IMR-90 (cell line): ENCODE measurements around the gene MALL. TPM values are rescaled to one million over a fixed set of nuclear protein-coding genes. Genes with fewer than 3 reads are reported as not detected.
A peak's percentile ranks its signal among the peaks of the same experiment; 100 is the strongest.

Source experiments
- ATAC-seq: fragments of 200-7000 bp; cut with Tn5 transposase; 2 replicates; pipeline ENCODE4 v1.9.1; 2020; ENCODE audit warnings: low read depth, mild to moderate bottlenecking, moderate library complexity
- BruUV-seq: library from RNA; stranded (reverse); fragments of 400-500 nt; replicated peaks from 2 replicates; lab custom pipeline; 2021; lab: Mats Ljungman, UMichigan
- CTCF ChIA-PET: fragments of 300-600 bp; formaldehyde crosslinking; extraction: SDS; loops from one replicate; lab custom pipeline; 2021; ENCODE audit warnings: antibody characterized with exemption; lab: Yijun Ruan, JAX
- POLR2A ChIA-PET: fragments of 300-600 bp; sonication (Branson Sonifier 250); formaldehyde crosslinking; loops from one replicate; lab custom pipeline; 2022; ENCODE audit warnings: antibody characterized with exemption; ENCODE audit not compliant: unreplicated experiment; lab: Charles Lee
- DNase-seq: peaks from one replicate; pipeline ENCODE4 v3.0.0; 2013
- H2AFZ ChIP-seq: replicated peaks from 2 replicates; pipeline ENCODE3; 2013; ENCODE audit warnings: low read length, mild to moderate bottlenecking; ENCODE audit not compliant: poor library complexity
- H2AK5ac ChIP-seq: 2 replicates; pipeline ENCODE4 v1.6.1; 2013; ENCODE audit warnings: low read depth, low read length, inconsistent platforms
- H2AK9ac ChIP-seq: replicated peaks from 2 replicates; pipeline ENCODE3; 2013; ENCODE audit warnings: mild to moderate bottlenecking, low read depth, low read length, moderate library complexity; ENCODE audit not compliant: poor library complexity
- H2BK120ac ChIP-seq: 2 replicates; pipeline ENCODE4 v1.6.1; 2013; ENCODE audit warnings: low read depth, low read length, inconsistent platforms
- H2BK15ac ChIP-seq: 3 replicates; pipeline ENCODE4 v1.6.1; 2013; ENCODE audit warnings: low read depth, low read length, inconsistent platforms
- H2BK20ac ChIP-seq: 2 replicates; pipeline ENCODE4 v1.6.1; 2013; ENCODE audit warnings: low read depth, mild to moderate bottlenecking, inconsistent platforms, low read length, moderate library complexity
- H2BK5ac ChIP-seq: 2 replicates; pipeline ENCODE4 v1.6.1; 2013; ENCODE audit warnings: mild to moderate bottlenecking, low read depth, low read length, inconsistent platforms; ENCODE audit not compliant: poor library complexity, severe bottlenecking
- H3K14ac ChIP-seq: replicated peaks from 2 replicates; pipeline ENCODE4 v1.6.1; 2013; ENCODE audit warnings: low read depth, low read length, inconsistent platforms
- H3K18ac ChIP-seq: 2 replicates; pipeline ENCODE4 v1.6.1; 2013; ENCODE audit warnings: low read depth, low read length, control low read depth
- H3K23ac ChIP-seq: 2 replicates; pipeline ENCODE4 v1.6.1; 2013; ENCODE audit warnings: low read depth, low read length, inconsistent platforms
- H3K27ac ChIP-seq: 2 replicates; pipeline ENCODE4 v1.5.1; 2013; ENCODE audit warnings: mild to moderate bottlenecking, control low read depth, low read length; ENCODE audit not compliant: insufficient read depth
- H3K27me3 ChIP-seq: 2 replicates; pipeline ENCODE4 v1.6.1; 2013; ENCODE audit warnings: low read length; ENCODE audit not compliant: control insufficient read depth, insufficient read depth
- H3K36me3 ChIP-seq: 2 replicates; pipeline ENCODE4 v1.6.1; 2013; ENCODE audit warnings: low read length, mixed read lengths; ENCODE audit not compliant: control insufficient read depth, insufficient read depth
- H3K4ac ChIP-seq: 2 replicates; pipeline ENCODE4 v1.6.1; 2013; ENCODE audit warnings: low read depth, low read length, inconsistent platforms
- H3K4me1 ChIP-seq: 2 replicates; pipeline ENCODE4 v1.6.1; 2013; ENCODE audit warnings: low read length, mixed read lengths; ENCODE audit not compliant: control insufficient read depth, insufficient read depth
- H3K4me2 ChIP-seq: 2 replicates; pipeline ENCODE4 v1.6.1; 2013; ENCODE audit warnings: low read depth, mild to moderate bottlenecking, control low read depth, low read length, moderate library complexity
- H3K4me3 ChIP-seq: 2 replicates; pipeline ENCODE4 v1.5.1; 2013; ENCODE audit warnings: low read depth, mild to moderate bottlenecking, control low read depth, low read length, moderate library complexity; ENCODE audit not compliant: insufficient read depth
- H3K56ac ChIP-seq: 2 replicates; pipeline ENCODE4 v1.6.1; 2013; ENCODE audit warnings: low read length, inconsistent platforms; ENCODE audit not compliant: insufficient read depth; ENCODE audit errors: extremely low read depth
- H3K79me1 ChIP-seq, 2 experiments: 2 replicates each; pipeline ENCODE4 v1.6.1; 2013; ENCODE audit warnings: low read length in 2 of 2, inconsistent platforms in 1 of 2, low read depth in 1 of 2
- H3K9ac ChIP-seq: 2 replicates; pipeline ENCODE4 v1.6.1; 2013; ENCODE audit warnings: low read depth, low read length, control low read depth
- H3K9me1 ChIP-seq: 2 replicates; pipeline ENCODE4 v1.6.1; 2013; ENCODE audit warnings: low read length, inconsistent platforms; ENCODE audit not compliant: insufficient read depth
- H3K9me3 ChIP-seq: 2 replicates; pipeline ENCODE4 v1.6.1; 2013; ENCODE audit warnings: low read length; ENCODE audit not compliant: control insufficient read depth, insufficient read depth
- H4K20me1 ChIP-seq: 2 replicates; pipeline ENCODE4 v1.6.1; 2013; ENCODE audit warnings: low read length, inconsistent platforms; ENCODE audit not compliant: insufficient read depth
- H4K5ac ChIP-seq: 2 replicates; pipeline ENCODE4 v1.6.1; 2013; ENCODE audit warnings: mild to moderate bottlenecking, low read depth, low read length, control low read depth
- H4K8ac ChIP-seq, 2 experiments: 2 replicates each; pipeline ENCODE4 v1.6.1; 2013; ENCODE audit warnings: low read depth in 2 of 2, low read length in 2 of 2, control low read depth in 1 of 2, inconsistent platforms in 1 of 2
- H4K91ac ChIP-seq: 2 replicates; pipeline ENCODE4 v1.6.1; 2013; ENCODE audit warnings: low read depth, low read length, inconsistent platforms; ENCODE audit not compliant: insufficient read depth
- BHLHE40 ChIP-seq: fragments of 150-350 bp; IDR thresholded peaks from 2 replicates; pipeline ENCODE4 v1.6.1; 2016; ENCODE audit warnings: mild to moderate bottlenecking, low read depth, low read length
- CEBPB ChIP-seq: IDR thresholded peaks from 2 replicates; pipeline ENCODE4 v1.6.1; 2012; ENCODE audit warnings: low read depth, low read length, improper control_type of control experiment
- FOS ChIP-seq: fragments of 150-350 bp; IDR thresholded peaks from 2 replicates; pipeline ENCODE4 v1.6.1; 2016; ENCODE audit warnings: low read depth, low read length
- MAFK ChIP-seq: IDR thresholded peaks from 2 replicates; pipeline ENCODE4 v1.6.1; 2012; ENCODE audit warnings: low read depth, low read length, improper control_type of control experiment
- NFE2L2 ChIP-seq: fragments of 150-350 bp; IDR thresholded peaks from 2 replicates; pipeline ENCODE4 v1.6.1; 2016; ENCODE audit warnings: low read depth, mild to moderate bottlenecking, low read length
- POLR2A ChIP-seq: IDR thresholded peaks from 2 replicates; pipeline ENCODE4 v1.6.1; 2012; ENCODE audit warnings: mild to moderate bottlenecking, low read depth, low read length
- RAD21 ChIP-seq: IDR thresholded peaks from 2 replicates; pipeline ENCODE4 v1.6.1; 2012; ENCODE audit warnings: low read length, improper control_type of control experiment
- RCOR1 ChIP-seq: IDR thresholded peaks from 2 replicates; pipeline ENCODE4 v1.6.1; 2012; ENCODE audit warnings: mild to moderate bottlenecking, low read length, improper control_type of control experiment; ENCODE audit not compliant: insufficient replicate concordance
- WGBS, 2 experiments: methylation state at CpG; one replicate each; pipeline versions ENCODE4 v1.1.5 to v1.1.7; 2013; ENCODE audit warnings: missing lambda C conversion rate in 2 of 2; ENCODE audit not compliant: insufficient read length in 1 of 2; ENCODE audit errors: extremely low coverage in 2 of 2; 5-methylcytosine and 5-hydroxymethylcytosine counted together
- dilution Hi-C: fragments of 300-500 bp; cut with HindIII; formaldehyde crosslinking; loops from one replicate; pipeline ENCODE4 v1.14.3; 2018; ENCODE audit warnings: low sequenced_read_pairs; ENCODE audit not compliant: unreplicated experiment
- in situ Hi-C: fragments of 300-500 bp; cut with MboI; formaldehyde crosslinking; loops from 3 replicates; pipeline ENCODE4 v1.14.3; 2019; ENCODE audit warnings: low sequenced_read_pairs, inconsistent platforms, mixed read lengths
- intact Hi-C: fragments of 100-400 bp; cut with micrococcal nuclease; formaldehyde crosslinking; loops from 2 replicates; pipeline ENCODE4 v1.10.0; 2022
- polyA plus RNA-seq, 3 experiments: library from polyadenylated mRNA; depleted of rRNA; stranded (reverse); fragments of >200 nt; gene quantifications; 2 replicates each; pipeline ENCODE4 v1.2.3, GENCODE V29; 2012; ENCODE audit warnings: low replicate concordance in 1 of 3
- total RNA-seq: library from RNA; depleted of rRNA; stranded (reverse); fragments of >200 nt; gene quantifications from 2 replicates; pipeline ENCODE4 v1.2.3, GENCODE V29; 2012

The MALL gene
- total and polyA plus RNA-seq, 2 of the 4 experiments (the other 2 are of a cell fraction): 1.6 TPM

DNA sequence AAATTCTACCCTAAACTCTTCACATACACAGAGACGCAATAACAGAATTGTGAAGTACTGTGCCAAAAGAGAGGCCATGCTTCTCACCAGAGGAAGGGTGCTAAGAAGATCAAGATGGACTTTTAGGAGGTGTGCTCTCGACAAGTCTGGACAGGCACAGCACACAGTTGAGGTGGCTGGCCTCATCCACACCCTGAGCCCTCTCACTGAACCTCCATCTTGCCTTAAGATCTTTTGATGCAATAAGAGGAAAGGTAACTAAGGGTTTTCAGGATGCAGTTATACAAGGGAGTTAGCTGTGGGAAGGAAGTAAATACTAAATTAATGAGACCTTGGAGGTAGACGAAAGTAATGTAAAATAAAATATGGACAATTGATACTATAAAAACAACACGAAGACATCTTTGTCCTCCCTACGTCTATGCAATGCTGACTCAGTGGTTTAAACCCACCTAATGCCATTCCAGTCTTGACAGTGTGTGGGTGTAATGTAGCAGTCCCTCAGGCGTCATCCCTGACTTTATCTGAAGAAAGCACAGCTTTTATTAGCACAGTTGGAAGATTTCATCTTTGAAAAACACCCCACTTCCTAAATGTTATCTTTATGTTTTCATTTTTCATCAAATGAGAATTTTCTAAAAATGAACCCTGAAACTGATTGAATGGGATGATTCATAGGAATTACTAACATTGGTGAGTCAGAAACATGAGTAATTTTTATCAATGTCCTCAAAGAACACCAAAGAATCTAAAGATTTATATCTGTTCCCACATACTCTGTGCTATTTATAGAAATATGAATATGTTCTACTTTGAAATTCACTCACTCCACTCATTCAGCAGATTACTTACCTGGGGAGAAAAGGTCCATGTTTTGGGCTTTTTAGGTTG, 34.0 kb upstream of the MALL start:
- BruUV-seq: no TSS peak

More for the DNA sequence above, 34.0 kb upstream of the MALL start:
- peak; percentile 39; the same call in 1 of the 2 replicates for TF ChIP-seq NFE2L2
- TF ChIP-seq FOS: peak; percentile 89
- 0 out of 2 replicates have a peak, but pooled peaks have one; percentile 2 for TF ChIP-seq BHLHE40
- no peak for TF ChIP-seq RCOR1
- TF ChIP-seq POLR2A: no peak
- TF ChIP-seq CEBPB: no peak
- TF ChIP-seq RAD21: no peak
- peak; percentile 96 for TF ChIP-seq MAFK
- Histone ChIP-seq H2AFZ (peak overlapping the region; percentile 82), H2BK15ac (peak overlapping the region; percentile 82), H3K9me3 (no peaks in the 10 kb centered on the region; the same call in 1 of the 2 replicates), H4K8ac (peak overlapping the region; percentile 23 to 79; a peak in 2 of 4 replicates), H4K91ac (peak overlapping the region; percentile 60), H2AK5ac (peak overlapping the region; percentile 96), H3K56ac (no peak overlapping the region), H3K4me3 (no peak overlapping the region), H2AK9ac (no peak overlapping the region), H3K18ac (peak overlapping the region; percentile 92), H2BK5ac (peak overlapping the region; percentile 74), H3K27me3 (no peaks in the 10 kb centered on the region), H3K9me1 (peaks cover 3% of the 10 kb centered on the region), H3K14ac (peak overlapping the region; percentile 97), H3K9ac (no peak overlapping the region), H3K23ac (peak overlapping the region; percentile 89), H3K4me1 (peaks cover 3% of the 10 kb centered on the region), H4K20me1 (no peaks in the 10 kb centered on the region), H3K4me2 (peak overlapping the region; percentile 76), H4K5ac (peak overlapping the region; percentile 83), H2BK120ac (peak overlapping the region; percentile 91), H3K36me3 (no peaks in the 10 kb centered on the region), H3K4ac (peak overlapping the region; percentile 88), H2BK20ac (peak overlapping the region; percentile 88), H3K79me1 (no peaks in the 10 kb centered on the region), H3K27ac (peak overlapping the region; percentile 58)
- in situ Hi-C loops (no loop called here), dilution Hi-C loops (no loop called here), intact Hi-C loops (loop anchor here (5.0 kb wide), 1 partner anchor 32 kb away; the partner anchor contains the start of gene MALL)
- no CpG with 5 or more reads among the region's 6 CpGs for WGBS, 2 experiments
- POLR2A ChIA-PET: no interaction called here
- CTCF ChIA-PET: no interaction called here
- DNase-seq: peak; percentile 94
- peak; percentile 86 for ATAC-seq
